HG02973 (cell line): ENCODE results near the gene IL31RA.
A peak's percentile ranks its signal among the peaks of the same experiment; 100 is the strongest.

ENCODE experiments used
- ATAC-seq: cut with Tn5 transposase; IDR thresholded peaks from one replicate; pipeline ENCODE4 v1.9.1; 2021; ENCODE audit warnings: moderate library complexity; ENCODE audit not compliant: unreplicated experiment

The IL31RA gene

DNA sequence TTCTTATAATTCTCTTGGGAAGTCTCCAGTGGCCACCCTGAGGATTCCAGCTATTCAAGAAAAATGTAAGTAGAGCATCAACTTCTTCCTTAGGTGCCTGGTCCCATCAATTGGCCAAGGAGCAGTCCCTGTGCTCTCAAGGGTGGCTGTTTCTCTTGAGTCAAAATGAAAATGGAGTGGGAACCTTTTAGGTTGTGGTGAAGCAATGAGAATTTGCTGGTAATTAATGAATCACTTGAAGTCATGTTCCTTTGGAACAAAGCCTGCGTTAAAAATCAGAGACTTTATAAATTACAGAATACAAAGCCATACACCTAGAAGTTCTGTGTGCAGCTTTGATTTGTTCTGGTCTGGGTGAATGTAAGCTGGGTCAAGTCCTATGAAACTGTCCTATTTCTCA is 48.9 kb downstream of the IL31RA start:
- ATAC-seq = no peak

GRCh38 chr5:55900776-55901175 is 49.6 kb downstream of the IL31RA start:
- ATAC-seq = no peak

DNA sequence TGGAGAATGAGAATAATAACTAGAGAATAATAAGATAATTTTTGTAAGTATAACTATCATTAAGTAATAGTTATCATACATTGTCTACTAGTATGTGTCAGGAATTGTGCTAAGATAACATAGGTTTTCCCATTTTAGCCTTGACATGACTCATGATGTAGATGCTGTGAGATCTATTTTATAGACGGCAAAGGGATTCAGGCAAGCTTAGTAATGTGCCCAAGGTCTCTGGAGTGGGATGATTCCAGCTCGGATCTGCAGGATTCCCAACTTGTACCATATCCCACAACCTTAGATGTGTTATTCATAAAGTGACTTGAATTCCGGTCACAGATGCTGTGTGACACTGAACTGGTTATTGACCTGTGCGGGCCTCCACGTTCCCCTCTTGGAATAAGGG is 51.5 kb downstream of the IL31RA start:
- ATAC-seq = no peak

GRCh38 chr5:55903121-55903701 is 52.1 kb downstream of the IL31RA start:
- ATAC-seq = peak; percentile 94

DNA sequence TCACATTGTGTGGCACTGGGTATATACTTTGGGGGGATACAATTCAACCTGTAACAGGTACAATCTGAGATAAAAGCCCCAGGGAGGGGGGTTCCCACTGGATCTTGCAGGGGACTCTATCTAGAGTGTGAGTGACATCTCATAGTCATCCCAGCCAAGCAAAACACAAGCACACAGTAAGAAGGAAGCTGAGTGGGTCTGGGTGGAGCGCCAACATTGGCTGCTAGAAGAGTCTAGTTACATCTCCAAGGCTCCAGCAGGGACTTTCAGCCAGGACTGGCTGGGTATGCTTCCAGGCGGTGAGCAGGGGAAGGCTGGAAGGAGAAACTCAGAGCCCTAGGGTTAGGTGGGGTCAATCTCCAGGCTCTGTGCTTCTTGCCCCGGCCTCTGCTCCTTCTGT is 53.0 kb downstream of the IL31RA start:
- no peak for ATAC-seq

- ATAC-seq = no peak
Measured at GRCh38 chr5:55905251-55905650, 54.1 kb downstream of the IL31RA start.

GRCh38 chr5:55907927-55908326 is 56.8 kb downstream of the IL31RA start:
- no peak for ATAC-seq

DNA sequence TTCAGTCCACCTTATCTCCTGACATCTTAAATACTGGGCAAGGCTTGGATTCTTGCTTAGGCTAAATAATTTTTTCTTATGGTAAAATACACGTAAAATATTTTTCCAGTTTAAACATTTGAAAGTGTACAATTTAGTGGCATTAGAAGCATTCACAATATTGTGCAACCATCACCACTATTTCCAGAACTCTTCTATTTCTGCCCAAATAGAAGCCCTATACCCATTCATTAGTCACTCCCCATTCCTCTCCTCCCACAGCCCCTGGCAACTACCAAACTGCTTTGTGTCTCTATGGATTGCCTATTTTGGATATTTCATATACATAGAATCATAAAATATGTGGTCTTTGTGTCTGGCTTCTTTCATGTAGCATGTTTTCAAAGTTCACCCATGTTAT is 57.6 kb downstream of the IL31RA start:
- ATAC-seq = no peak

GRCh38 chr5:55911784-55912653 is 60.9 kb downstream of the IL31RA start:
- no peak for ATAC-seq

GRCh38 chr5:55913466-55914413 is 62.6 kb downstream of the IL31RA start:
- peak; percentile 88 for ATAC-seq

- ATAC-seq = no peak
Measured at GRCh38 chr5:55914971-55915370, 63.8 kb downstream of the IL31RA start.

DNA sequence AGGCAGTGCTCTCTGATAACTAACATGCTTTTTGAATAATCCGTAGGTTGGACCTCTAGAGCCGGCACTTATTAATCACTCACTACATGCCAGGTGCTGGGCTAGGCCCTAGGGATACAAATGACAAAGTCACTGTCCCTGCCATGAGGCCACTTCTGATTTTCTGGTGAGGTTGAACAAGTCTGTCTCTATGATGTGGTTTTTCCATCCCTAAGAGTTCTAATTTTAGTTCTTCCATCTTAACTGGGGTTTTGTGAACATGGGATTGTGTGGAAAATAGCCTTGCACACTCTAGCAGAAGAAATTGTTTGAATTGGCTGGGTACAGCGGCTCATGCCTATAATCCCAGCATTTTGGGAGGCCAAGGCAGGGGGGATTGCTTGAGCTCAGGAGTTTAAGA is 64.6 kb downstream of the IL31RA start:
- no peak for ATAC-seq

- ATAC-seq = no peak
Measured at GRCh38 chr5:55916986-55917385, 65.8 kb downstream of the IL31RA start.

- ATAC-seq = no peak
Measured at GRCh38 chr5:55917402-55918086, 66.4 kb downstream of the IL31RA start.

- ATAC-seq = no peak
Measured at GRCh38 chr5:55918087-55919035, 67.2 kb downstream of the IL31RA start.

DNA sequence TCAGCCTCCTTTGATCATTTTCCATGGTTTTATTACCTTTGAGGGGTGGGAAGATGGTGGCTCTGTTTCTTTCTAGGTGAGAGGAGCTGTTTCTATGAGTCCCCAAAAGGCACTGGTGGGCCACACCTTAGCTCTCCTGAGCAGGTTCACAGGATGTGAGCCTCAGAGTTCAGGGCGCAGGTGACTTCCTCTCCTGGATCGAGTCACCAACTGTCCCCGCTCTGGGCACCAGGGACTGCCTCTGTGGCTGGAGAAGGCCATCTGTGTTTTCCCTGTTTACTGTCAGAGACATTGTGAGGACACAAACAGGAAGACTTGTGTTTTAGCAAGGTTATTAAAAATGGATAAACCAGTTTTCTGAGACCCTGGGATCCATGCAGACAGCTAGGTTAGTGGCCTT is 68.5 kb downstream of the IL31RA start:
- no peak for ATAC-seq

- no peak for ATAC-seq
Measured at GRCh38 chr5:55920784-55921183, 69.6 kb downstream of the IL31RA start.

DNA sequence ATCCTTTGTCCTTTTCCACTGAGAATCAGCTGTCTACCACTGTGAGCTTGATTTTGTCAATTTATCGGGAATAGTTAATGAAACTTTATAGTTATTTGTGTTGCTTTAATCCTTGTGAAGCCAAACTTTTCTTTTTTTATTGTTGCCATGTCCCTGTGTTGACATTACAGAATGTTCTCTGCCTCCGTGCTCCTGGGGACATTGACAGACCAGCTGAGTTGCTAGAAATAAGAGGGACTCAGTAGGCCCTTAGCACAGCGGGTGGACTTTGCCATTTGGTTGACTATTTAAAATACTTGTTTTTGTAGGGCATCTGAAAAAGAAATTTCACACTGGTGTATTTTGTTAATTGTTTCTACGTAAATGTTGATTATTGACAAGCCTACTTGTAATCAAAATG is 70.5 kb downstream of the IL31RA start:
- no peak for ATAC-seq

GRCh38 chr5:55923177-55923771 is 72.1 kb downstream of the IL31RA start:
- ATAC-seq = no peak
